HG02588 (cell line): ENCODE measurements around the gene NUP210L.

Experiments
- ATAC-seq: cut with Tn5 transposase; IDR thresholded peaks from one replicate; pipeline ENCODE4 v1.9.1; 2021; ENCODE audit warnings: mild to moderate bottlenecking, moderate library complexity; ENCODE audit not compliant: unreplicated experiment

NUP210L gene

DNA sequence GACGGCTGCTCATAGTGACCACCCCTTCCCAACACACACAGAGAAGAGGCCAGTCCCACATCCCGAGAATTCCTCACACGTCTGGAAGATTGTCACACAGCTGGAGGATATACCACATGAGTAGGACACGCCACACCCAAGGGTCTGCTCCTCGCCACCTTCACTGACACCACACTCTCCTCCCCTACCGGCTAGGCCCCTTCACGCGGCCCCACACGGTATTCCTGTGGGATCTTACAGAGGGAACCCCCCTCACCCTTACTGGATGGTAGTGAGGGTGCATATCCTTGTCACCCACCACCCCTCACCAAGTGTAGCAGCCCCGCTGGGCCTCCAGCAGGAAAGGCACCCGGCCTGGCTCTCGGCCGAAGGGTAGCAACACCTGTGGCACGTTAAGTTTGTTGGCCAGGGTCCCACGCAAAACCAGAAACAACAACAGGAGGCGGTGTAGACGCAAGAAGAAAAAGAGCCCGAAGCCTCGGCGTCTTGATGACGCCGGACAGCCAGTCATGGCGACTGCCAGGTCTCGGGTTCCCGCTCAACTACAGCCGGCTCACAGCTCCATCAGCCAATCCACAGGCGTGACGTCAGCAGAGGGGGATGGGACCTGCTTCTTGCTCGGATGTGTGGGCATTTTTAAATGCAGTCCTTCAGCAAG, at the start of gene NUP210L:
NUP210L (minus strand) TSS at position 540 of the 658 bp plus-strand sequence.
- no peak for ATAC-seq

DNA sequence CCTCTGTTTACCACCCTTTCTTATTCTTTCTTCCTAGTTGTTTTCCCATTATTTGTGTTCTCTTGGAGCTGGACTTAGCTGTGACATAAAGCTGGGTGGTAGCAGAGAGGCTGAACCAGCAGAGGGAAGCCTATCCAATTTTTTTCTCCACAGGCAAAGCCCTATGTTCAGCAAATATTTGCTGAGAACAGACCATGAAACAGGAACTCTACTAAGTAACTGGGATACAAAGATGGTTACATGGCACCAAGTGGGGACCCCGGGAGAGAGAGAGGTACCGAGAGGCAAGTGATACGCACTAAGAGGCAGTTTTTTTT, 44.6 kb upstream of the NUP210L start:
- no peak for ATAC-seq

DNA sequence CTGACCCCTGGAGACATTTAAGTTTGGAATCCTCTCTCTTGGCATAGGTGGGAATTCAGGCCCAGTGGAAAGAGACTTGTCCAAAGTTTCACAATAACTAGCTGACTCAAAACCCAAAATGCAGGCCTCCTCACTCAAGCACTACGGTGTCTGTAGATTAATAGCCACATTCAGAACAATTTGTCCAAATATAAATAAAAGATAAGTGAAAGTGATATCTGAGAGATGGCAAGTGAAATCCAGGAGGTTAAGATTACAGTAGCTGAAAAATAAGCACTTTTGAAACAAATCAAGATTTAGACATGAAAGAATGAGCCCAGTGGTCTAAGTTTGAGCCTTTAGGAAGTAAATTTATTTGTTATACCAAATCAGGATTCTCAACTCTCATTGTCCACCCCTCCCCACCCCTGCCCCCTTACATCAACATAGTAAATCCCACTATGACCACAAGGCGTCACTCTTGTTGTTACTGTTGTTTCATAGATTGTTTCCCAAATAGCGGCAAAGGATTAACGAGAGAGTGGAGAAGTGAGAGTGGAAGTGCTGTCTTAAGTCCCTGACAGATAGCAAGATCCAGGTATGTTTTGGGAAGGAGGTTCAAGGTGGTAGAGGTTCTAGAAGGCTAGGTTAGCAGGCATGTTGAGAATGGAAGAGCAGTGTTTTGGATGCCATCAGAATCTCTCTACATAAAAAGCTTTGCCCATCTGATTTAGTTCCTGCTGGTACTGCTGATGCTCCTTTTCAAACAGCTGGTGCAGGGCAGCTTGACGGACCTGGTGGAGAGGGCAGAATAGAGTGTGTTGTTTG, 44.1 kb upstream of the NUP210L start:
- ATAC-seq: no peak

DNA sequence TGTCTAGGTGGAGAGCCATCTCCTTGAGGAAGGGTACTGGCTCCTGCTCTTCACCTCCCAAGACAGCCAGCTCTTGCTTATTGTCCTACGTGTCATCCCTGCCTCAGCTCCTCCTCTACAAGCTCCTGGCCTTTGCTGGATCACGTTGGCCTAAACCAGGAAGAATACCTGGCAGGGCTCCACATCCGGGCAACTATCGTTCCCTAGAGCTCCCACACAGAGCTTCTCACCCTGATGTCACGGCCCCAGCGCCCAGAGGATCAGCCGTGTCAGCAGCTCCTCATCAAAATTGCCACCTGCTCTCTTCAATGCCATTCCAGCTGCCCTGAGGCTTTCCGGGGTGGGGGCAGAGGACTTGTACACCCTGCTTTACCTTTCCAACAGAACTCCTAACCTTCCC, 38.9 kb upstream of the NUP210L start:
- ATAC-seq: no peak

DNA sequence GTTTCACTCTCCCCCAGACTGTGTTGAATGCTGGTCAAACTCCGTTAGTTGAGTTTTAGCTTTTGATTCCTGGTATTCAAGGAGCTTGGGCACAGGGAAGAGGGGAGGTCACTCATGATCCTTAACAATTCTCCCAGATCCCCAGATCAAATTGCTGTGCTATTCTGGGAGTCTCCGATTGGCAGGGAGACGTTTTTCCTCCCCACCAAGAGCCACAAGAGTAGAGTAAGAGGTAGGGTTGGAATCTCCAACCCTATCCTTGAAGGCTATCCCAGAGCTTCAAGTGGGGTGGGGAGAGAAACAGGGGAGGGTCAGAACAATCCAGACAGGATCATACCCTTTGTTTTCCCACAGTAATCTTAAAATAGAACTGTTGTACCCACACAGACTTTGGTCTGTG, 37.6 kb upstream of the NUP210L start:
- no peak for ATAC-seq

DNA sequence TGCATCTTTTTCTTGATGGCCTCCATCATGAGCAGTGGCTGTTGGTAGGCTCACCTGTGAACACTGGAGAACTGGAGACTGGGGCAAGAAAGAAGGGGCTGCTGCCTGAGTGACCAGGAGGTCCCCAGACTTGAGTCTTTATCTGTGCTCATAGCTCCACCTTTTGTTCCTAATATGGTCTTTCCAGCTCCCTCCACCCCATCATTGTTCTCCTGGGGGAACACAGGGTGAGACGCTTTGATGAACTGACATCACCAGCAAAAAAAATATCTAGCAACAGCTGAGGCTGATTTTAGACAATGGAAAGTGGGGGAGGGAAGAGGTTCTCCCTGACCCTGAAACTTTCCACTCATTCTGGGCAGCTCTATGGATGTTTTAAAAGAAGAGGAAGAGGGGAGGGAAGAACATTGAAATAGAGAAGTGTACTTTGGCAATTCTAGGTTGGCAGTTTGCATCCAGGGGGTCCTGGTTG, 37.2 kb upstream of the NUP210L start, which contains the start of gene TPM3:
TPM3 (minus strand) TSS at position 111 of the 472 bp plus-strand sequence; CDS start at position 29, 82 bp downstream.
- no peak for ATAC-seq

DNA sequence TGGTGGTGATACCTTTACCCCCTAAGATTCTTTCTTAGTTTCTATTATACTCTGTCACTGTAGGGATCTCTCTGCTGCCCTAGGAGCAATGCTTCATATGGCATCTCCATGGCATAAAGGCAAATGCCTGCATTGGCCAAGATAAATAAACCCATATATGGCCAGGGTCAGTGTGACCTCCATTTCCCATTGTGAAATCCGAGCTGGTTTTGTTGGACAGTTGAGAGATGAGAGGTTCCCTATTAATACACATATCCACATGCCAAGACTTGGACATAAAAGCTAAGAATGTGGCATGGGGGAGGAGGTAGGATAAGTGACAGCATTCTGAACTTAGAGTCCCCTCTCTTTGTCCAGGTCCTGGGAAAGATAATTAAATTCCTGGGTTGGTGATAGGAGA, 35.7 kb upstream of the NUP210L start:
- ATAC-seq: no peak

DNA sequence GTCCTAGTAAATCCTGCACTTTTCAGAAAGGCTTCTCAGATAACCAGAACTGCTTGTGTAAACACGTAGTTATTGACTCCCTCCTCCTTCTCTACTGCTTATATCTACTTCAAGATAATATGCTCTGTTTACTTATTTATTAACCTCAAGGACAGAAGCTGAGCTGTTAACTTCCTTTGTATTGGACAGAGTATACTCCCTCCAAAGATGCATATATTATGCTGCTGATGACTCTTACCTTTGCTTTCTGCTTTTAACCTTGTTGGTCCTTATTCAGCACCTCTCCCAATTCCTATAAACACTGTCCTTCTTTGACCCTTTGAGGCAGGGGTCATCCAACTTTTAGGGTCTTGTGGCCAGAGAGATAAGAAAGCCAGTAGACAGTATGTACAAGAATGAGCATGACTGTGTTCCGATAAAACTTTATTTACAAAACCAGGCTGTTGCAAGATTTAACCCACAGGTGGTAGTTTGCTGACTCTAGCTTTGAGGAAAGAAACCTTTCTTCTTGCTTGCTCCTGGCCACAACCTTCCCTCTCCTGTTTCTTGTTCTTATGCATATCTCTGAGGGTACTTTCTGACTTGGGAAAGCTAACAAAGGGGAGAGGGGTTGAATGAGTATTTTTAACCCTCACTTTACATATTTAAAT, 32.1 kb upstream of the NUP210L start:
- no peak for ATAC-seq

DNA sequence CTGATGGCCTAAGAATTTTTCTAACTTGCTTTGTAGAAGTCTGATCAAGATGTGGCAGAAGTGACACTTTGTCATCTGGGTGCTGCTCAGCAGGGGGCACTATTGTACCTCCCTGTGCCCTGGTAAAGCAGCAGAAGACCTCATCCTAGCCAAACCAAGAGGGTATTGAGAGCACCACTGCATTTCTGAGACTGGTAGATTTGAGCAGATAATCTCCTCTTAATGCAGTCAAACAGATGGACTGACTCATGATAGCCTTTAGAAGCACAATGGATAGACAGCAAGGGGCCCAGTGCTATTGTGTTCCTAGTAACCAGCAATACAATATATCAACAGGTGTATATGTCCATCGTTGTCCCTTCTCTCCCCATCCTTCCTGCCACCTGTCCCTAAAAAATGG, 31.3 kb upstream of the NUP210L start:
- ATAC-seq: no peak

DNA sequence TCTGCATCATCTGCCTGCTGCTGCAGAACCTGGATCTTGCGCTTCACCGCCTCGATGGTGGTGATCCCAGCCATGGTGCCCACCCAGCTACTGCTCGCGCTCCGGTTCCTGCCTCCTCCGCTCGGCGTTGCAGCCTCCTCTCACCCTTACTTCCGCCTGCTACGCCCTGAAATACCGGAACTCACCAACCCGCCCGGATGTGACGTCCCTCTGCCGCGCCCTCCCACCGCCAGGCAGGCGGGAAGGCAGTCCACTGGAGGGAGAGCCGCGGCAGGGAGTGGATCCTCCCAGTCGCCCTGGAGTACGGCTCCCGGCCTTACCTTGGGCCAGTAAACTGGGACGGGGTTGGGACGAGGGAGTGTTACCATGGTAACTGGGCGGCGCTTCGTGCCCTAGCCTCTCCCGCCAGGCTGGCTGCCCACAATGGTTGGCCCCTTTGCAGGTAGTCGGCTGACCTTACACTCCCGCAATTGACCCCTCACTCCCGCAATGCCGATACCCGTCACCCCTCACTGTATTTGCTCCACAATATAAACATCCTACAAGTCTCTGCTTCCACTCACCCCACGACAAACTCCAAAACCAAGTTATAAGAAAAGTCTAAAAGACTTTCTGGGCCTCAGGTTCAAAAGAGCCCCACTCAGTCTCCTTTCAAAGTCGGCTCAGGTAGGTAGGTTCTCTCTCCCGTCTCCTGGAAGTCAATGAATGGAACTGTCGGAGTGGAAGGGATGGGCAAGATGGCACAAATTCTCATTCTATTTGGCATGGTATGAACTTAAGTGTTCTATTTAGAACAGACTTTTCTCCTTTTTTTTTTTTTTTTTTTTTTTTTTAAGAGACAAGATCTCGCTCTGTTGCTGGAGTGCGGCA, 28.4 kb upstream of the NUP210L start:
- ATAC-seq: peak; percentile 81

DNA sequence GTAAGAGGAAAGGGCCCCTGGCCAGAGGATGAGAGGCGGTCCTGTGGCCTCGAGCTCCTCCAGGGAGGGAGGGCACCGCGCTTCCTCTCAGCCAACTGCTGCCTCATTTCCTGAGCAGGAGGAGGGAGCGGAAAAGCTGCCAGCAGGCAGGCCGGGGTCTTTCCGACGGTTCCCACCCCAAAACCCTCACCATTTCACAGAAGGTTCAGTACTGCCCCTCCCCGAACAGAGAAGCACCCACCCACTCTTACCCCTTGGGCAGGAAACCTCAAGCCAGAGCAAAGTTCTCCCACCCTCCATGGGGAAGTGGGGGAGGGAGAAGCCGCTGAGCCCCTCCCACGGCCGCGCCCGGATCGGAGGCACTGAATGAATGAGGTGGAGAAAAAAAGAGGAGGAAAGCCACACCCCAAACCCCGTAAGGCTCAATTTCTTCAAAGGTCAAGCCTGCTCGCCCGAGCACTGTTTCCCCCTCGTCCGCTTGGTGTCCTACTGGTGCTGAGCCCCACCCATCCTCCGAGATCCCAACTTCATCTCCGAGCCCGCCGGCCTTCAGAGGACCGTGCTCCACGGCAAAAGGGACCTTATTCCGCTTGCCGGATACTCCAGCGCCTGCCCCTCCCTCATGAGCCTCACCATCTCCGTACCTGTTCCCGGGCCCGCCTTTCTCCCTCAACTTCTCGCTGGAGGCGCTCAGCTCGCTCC, 27.6 kb upstream of the NUP210L start:
- peak; percentile 48 for ATAC-seq

DNA sequence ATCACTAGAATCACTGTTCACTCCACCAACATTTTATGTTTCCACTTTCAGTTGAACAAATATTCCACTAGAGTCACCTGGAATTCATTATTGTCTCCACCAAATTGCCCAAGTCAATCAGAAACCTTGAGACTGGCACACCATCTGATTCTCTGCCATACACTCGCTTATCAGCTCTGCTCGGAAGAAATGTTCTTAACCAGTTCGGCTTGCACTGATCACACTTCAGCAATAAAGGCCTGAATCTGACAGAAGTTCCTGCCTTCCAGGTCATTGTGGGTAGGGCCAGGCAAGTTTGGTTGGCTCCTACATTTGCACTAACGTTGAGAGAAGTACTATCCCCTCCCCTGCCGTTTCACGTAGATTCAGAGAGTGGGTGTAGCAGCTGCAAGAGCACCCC, 27.1 kb upstream of the NUP210L start:
- ATAC-seq: no peak

DNA sequence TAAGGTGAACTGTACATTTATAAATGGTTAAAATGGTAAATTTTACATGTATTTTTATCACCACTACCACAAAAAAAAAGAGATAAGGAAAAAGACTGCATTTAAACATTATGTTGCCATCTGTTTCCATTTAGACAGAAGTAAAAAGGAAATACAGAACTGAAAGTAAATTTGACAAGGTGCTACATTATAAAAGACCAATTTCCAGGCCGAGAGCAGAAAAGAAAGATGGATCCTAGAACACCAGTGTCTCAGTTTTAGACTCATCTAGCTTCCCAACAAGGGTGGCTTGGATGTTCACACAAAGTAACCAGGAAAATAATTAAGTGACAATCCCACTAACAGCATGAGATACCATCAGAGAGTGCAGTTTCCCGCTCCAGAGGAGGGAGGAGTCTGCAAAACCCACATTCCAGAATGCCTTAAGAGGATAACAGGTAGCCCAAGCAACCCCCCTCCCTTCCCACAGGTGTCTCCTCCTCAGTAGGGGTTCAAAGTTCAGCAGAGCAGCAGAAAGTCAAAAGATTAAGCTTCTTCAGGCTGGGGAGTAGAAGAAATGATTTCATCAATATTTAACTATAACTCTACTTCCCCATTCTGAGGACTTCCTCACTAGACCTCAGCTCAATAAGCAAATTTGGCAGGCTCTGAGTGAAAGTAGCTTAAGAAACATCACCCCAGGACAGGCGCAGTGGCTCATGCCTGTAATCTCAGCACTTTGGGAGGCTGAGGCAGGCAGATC, 25.2 kb upstream of the NUP210L start:
- ATAC-seq: no peak

DNA sequence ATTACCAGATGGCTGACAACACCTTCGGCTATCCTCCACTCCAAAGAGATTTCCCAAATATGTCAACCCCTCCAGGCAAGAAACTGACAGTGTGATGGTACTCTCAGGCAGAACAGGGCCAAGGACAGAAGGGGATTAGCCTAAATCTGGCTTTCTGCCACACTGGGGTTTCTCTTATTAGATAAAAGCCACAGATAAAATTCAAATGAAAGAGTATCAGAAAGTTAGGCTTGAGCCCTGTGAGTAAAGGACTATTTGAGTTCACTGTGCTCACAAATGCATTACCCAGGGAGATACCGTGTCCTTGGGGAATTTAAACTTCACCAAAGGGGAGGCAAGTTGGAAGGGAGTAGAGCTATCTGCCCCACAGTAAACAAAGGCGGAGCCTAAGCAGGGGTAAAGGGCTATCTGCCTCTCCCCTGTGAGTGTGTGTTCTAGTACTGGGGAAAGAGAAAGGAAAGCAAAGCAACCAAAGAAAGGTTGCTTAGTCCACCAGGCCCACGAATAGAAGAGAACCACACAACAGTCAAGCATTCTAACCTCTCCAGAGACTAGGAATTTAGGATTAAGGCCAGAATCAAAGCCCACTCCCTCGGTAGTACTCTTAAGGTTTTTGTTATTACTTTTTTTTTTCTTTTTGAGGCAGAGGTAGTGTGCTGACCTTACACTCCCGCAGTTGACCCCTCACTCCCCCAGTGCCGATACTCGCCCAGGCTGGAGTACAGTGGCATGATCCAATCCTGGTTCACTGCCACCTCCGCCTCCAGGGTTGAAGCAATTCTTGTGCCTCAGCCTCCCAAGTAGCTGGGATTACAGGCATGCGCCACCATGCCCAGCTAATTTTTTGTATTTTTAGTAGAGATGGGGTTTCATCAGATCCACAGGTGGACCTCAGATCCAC, 24.3 kb upstream of the NUP210L start:
- no peak for ATAC-seq

DNA sequence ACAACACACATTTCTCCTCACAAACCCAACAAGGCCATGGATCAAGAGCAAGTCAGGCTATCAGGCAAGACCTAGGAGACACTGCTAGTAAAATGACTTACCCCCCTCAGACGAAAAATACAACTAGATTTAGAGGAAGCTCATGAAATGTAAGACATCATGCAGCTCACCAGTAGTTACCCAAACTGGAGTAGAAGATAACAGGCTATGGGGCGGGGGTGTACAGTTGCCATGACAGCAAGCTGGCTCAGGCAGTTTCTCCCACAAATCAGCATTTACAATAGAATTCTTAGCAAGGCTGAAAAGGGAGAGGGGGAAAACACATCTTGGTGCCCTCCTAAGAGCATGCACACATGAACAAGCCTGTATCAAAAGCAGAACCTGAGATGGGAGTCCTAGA, 23.1 kb upstream of the NUP210L start:
- ATAC-seq: no peak

DNA sequence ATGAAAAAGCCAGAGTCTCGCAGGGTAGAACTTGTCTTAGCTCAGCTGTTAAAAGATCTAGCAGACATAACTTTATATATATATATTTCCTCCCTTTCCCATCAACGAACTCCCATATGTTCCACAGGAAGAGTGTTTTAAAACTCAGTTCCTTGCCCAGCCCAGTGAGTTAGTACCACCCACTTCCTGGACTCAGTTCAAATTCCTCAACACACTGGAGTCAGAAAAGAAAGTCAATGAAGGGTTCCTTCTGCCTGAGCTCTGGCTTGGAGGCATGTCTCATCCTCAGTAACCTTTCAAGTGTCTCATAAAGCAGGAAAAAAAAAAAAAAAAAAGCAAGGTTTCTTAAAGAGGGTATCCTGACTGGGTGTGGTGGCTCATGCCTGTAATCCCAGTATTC, 21.5 kb upstream of the NUP210L start:
- ATAC-seq: no peak

DNA sequence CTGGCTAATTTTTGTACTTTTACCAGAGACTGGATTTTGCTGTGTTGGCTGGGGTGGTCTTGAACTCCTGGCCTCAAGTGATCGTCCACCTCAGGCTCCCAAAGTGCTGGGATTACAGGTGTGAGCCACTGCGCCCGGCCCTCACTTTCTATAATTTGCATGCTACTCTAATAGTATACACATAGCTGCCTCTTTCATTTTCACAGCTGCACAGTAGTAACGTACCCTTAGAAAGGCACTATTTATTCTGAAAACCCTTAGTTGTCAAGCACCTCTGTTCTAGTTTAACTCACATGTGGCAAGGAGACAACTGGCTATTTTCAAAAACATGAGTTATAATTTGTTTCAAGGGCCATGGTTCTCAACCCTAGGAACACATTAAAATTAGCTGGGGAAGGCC, 19.8 kb upstream of the NUP210L start:
- no peak for ATAC-seq

DNA sequence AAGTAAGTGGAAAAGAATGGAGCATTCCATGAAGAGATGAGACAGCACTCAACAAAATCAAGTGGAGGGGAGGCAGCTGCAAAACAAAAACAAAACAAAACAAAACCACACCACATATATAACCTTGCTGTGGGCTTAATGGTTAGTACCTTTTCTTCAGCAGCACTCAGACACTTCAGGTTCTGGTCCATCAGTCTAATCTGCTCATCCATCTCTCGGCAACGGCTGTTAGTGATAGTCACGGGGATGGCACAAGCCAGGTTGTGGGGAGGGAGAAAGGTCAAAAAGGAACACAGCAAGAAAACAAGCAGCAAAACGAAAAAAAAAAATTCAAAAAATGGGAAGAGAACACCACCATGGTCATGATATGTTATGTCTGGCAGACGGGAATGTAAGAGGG, 17.0 kb upstream of the NUP210L start:
- no peak for ATAC-seq

DNA sequence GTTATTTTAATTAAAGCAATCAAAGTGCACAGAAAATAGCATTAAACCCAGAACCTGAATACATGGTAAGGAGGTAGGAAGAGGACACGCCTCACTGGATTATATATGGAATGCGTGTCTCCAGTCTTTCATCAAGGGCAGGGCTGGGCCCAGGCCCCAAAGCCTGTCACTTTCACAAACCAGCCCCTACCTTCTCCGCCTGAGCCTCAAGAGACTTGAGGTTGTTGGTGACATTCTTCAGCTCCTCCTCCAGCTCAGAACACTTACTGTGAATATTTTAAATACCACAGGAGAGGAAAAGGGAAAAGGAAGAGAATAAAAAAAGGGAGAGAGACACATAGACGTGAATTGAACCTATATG, 16.3 kb upstream of the NUP210L start:
- no peak for ATAC-seq
